ENCODE data around the gene MAPK8. TPM values are rescaled to one million over a fixed set of nuclear protein-coding genes. Genes with fewer than 3 reads are reported as not detected.

Gene MAPK8
- total RNA-seq, 1 experiment from 2014 or later, result 67.5 TPM

GRCh38 chr10:48284002-48284546 lies 22.4 kb upstream of the MAPK8 start:
- Histone ChIP-seq H2AFZ (no peak overlapping the region), H4K20me1 (ENCODE audit: insufficient read depth) (no peaks in the 10 kb centered on the region), H3F3A (ENCODE audit: insufficient read depth, low read depth) (peaks cover 4% of the 10 kb centered on the region; the same call in 1 of the 2 replicates), H3K4me2 (no peak overlapping the region), H3K27ac (no peak overlapping the region), H3K27me3 (ENCODE audit: insufficient read depth, low read depth) (peaks cover 24% of the 10 kb centered on the region), H3K9me3 (ENCODE audit: insufficient read depth, low read depth) (0 out of 2 replicates have a peak, but pooled peaks cover 3% of the 10 kb centered on the region), H3K36me3 (ENCODE audit: low read depth) (no peaks in the 10 kb centered on the region), H3K4me1 (replicated peaks; ENCODE audit: insufficient read depth) (peaks cover 15% of the 10 kb centered on the region), H3K4me3 (no peak overlapping the region), H3K79me2 (ENCODE audit: low read depth) (no peaks in the 10 kb centered on the region), H3K9me2 (ENCODE audit: insufficient read depth) (no peaks in the 10 kb centered on the region)
- intact Hi-C loops (cut with micrococcal nuclease; ENCODE audit: unreplicated experiment), result no loop called here
- POLR2A ChIA-PET (ENCODE audit: unreplicated experiment), result no interaction called here
- BruUV-seq (replicated peaks), result no TSS peak
- CTCF ChIA-PET, result no interaction called here
- DNase-seq, result no peak
- TF ChIP-seq CTCF (conservative IDR thresholded peaks at IDR 0.05), result no peak

GRCh38 chr10:48284811-48285210 lies 21.7 kb upstream of the MAPK8 start:
- no peak for DNase-seq
- no peak overlapping the region for H3K27ac ChIP-seq
- no peak overlapping the region for H3K4me2 ChIP-seq
- BruUV-seq (replicated peaks), result no TSS peak
- H3K9me3 ChIP-seq (ENCODE audit: insufficient read depth, low read depth), result 0 out of 2 replicates have a peak, but pooled peaks cover 3% of the 10 kb centered on the region
- no peaks in the 10 kb centered on the region for H3K9me2 ChIP-seq (ENCODE audit: insufficient read depth)
- peaks cover 4% of the 10 kb centered on the region; the same call in 1 of the 2 replicates for H3F3A ChIP-seq (ENCODE audit: insufficient read depth, low read depth)
- H4K20me1 ChIP-seq (ENCODE audit: insufficient read depth), result no peaks in the 10 kb centered on the region
- no peak overlapping the region for H2AFZ ChIP-seq
- no peaks in the 10 kb centered on the region for H3K36me3 ChIP-seq (ENCODE audit: low read depth)
- H3K4me3 ChIP-seq, result no peak overlapping the region
- ChIA-PET CTCF (no interaction called here), POLR2A (ENCODE audit: unreplicated experiment) (no interaction called here)
- H3K79me2 ChIP-seq (ENCODE audit: low read depth), result no peaks in the 10 kb centered on the region
- TF ChIP-seq CTCF (conservative IDR thresholded peaks at IDR 0.05) (no peak), EZH2 (IDR thresholded peaks at IDR 0.05; ENCODE audit: low read depth) (no peak)
- intact Hi-C loops (cut with micrococcal nuclease; ENCODE audit: unreplicated experiment), result no loop called here
- peaks cover 15% of the 10 kb centered on the region for H3K4me1 ChIP-seq (replicated peaks; ENCODE audit: insufficient read depth)
- peaks cover 24% of the 10 kb centered on the region for H3K27me3 ChIP-seq (ENCODE audit: insufficient read depth, low read depth)

GRCh38 chr10:48285710-48286109 lies 20.8 kb upstream of the MAPK8 start:
- Histone ChIP-seq H3K27ac (no peak overlapping the region), H3F3A (ENCODE audit: insufficient read depth, low read depth) (peaks cover 4% of the 10 kb centered on the region; the same call in 1 of the 2 replicates), H3K79me2 (ENCODE audit: low read depth) (no peaks in the 10 kb centered on the region), H3K27me3 (ENCODE audit: insufficient read depth, low read depth) (peaks cover 24% of the 10 kb centered on the region), H3K9me3 (ENCODE audit: insufficient read depth, low read depth) (0 out of 2 replicates have a peak, but pooled peaks cover 3% of the 10 kb centered on the region), H4K20me1 (ENCODE audit: insufficient read depth) (no peaks in the 10 kb centered on the region), H3K4me1 (replicated peaks; ENCODE audit: insufficient read depth) (peaks cover 15% of the 10 kb centered on the region), H2AFZ (no peak overlapping the region), H3K4me3 (no peak overlapping the region), H3K9me2 (ENCODE audit: insufficient read depth) (no peaks in the 10 kb centered on the region), H3K4me2 (no peak overlapping the region), H3K36me3 (ENCODE audit: low read depth) (no peaks in the 10 kb centered on the region)
- ChIA-PET POLR2A (ENCODE audit: unreplicated experiment) (no interaction called here), CTCF (no interaction called here)
- BruUV-seq (replicated peaks), result no TSS peak
- DNase-seq, result no peak
- TF ChIP-seq CTCF (conservative IDR thresholded peaks at IDR 0.05), result no peak
- no peak for TF ChIP-seq EZH2 (IDR thresholded peaks at IDR 0.05; ENCODE audit: low read depth)
- intact Hi-C loops (cut with micrococcal nuclease; ENCODE audit: unreplicated experiment), result no loop called here

Measured in PC-9 (cell line).